ENCODE measurements around the gene IFNK. TPM values are rescaled to one million over a fixed set of nuclear protein-coding genes. Genes with fewer than 3 reads are reported as not detected.

The IFNK gene
- total RNA-seq, 1 donor from 2014 or later = not detected

- DNase-seq (no peak), ATAC-seq (ENCODE audit: low read depth) (no peak)
- Mint-ChIP-seq H3K4me1 (no peaks in the 10 kb centered on the region), H3K4me3 (no peak overlapping the region), H3K9me3 (no peaks in the 10 kb centered on the region), H3K27me3 (no peaks in the 10 kb centered on the region), H3K27ac (no peak overlapping the region), H3K36me3 (ENCODE audit: low read depth) (peaks cover 59% of the 10 kb centered on the region)
- intact Hi-C loops (cut with micrococcal nuclease) = loop anchor here (5.0 to 10.0 kb wide), 2 partner anchors 338 to 404 kb away; no protein-coding TSS in a partner anchor
- CTCF ChIA-PET = interaction anchor here (0.7 to 6.1 kb wide), 6 partner anchors 10 to 302 kb away, joined by 3 to 94 read pairs (median 6); partner anchors contain the start of gene MOB3B
- POLR2A ChIA-PET = interaction anchor here (0.6 kb wide), 1 partner anchor 14 kb away, joined by 4 read pairs; no protein-coding TSS in a partner anchor
- TF ChIP-seq CTCF (IDR thresholded peaks at IDR 0.05) = no peak
These were observed 25.2 kb downstream of the IFNK start for GRCh38 chr9:27549196-27549755.

GRCh38 chr9:27554712-27555111, 30.6 kb downstream of the IFNK start:
- H3K4me3 Mint-ChIP-seq = no peak overlapping the region
- CTCF ChIA-PET = interaction anchor here (1.8 to 3.9 kb wide), 2 partner anchors 25 to 222 kb away, joined by 4 to 13 read pairs; partner anchors contain the start of gene MOB3B
- H3K4me1 Mint-ChIP-seq = no peaks in the 10 kb centered on the region
- H3K27ac Mint-ChIP-seq = no peak overlapping the region
- no peak for TF ChIP-seq CTCF (IDR thresholded peaks at IDR 0.05)
- H3K27me3 Mint-ChIP-seq = no peaks in the 10 kb centered on the region
- no peak for ATAC-seq (ENCODE audit: low read depth)
- no peak for DNase-seq
- H3K9me3 Mint-ChIP-seq = no peaks in the 10 kb centered on the region
- intact Hi-C loops (cut with micrococcal nuclease) = no loop called here
- H3K36me3 Mint-ChIP-seq (ENCODE audit: low read depth) = peaks cover 66% of the 10 kb centered on the region
- POLR2A ChIA-PET = no interaction called here

GRCh38 chr9:27556470-27556869, 32.4 kb downstream of the IFNK start:
- CTCF ChIA-PET = no interaction called here
- Mint-ChIP-seq H3K9me3 (no peaks in the 10 kb centered on the region), H3K27ac (no peak overlapping the region), H3K4me3 (no peak overlapping the region), H3K27me3 (no peaks in the 10 kb centered on the region), H3K36me3 (ENCODE audit: low read depth) (peaks cover 64% of the 10 kb centered on the region), H3K4me1 (peaks cover 2% of the 10 kb centered on the region)
- no peak for ATAC-seq (ENCODE audit: low read depth)
- POLR2A ChIA-PET = no interaction called here
- no peak for DNase-seq
- no peak for TF ChIP-seq CTCF (IDR thresholded peaks at IDR 0.05)
- intact Hi-C loops (cut with micrococcal nuclease) = no loop called here

- Mint-ChIP-seq H3K27ac (no peak overlapping the region), H3K36me3 (ENCODE audit: low read depth) (peaks cover 55% of the 10 kb centered on the region), H3K27me3 (no peaks in the 10 kb centered on the region), H3K9me3 (no peaks in the 10 kb centered on the region), H3K4me3 (no peak overlapping the region), H3K4me1 (peaks cover 5% of the 10 kb centered on the region)
- intact Hi-C loops (cut with micrococcal nuclease) = no loop called here
- no peak for DNase-seq
- CTCF ChIA-PET = no interaction called here
- ATAC-seq (ENCODE audit: low read depth) = no peak
- POLR2A ChIA-PET = no interaction called here
- no peak for TF ChIP-seq CTCF (IDR thresholded peaks at IDR 0.05)
These were observed 34.2 kb downstream of the IFNK start for GRCh38 chr9:27558307-27558706.

- no peak for DNase-seq
- Mint-ChIP-seq H3K4me1 (peaks cover 23% of the 10 kb centered on the region), H3K27me3 (no peaks in the 10 kb centered on the region), H3K4me3 (no peak overlapping the region), H3K27ac (no peak overlapping the region), H3K36me3 (ENCODE audit: low read depth) (peaks cover 42% of the 10 kb centered on the region), H3K9me3 (no peaks in the 10 kb centered on the region)
- ChIA-PET POLR2A (interaction anchor here (1.6 kb wide), 1 partner anchor 12 kb away, joined by 4 read pairs; the partner anchor contains the start of gene C9orf72), CTCF (interaction anchor here (1.4 to 1.8 kb wide), 3 partner anchors 13 to 228 kb away, joined by 3 to 5 read pairs (median 4); no protein-coding TSS in a partner anchor)
- intact Hi-C loops (cut with micrococcal nuclease) = no loop called here
- ATAC-seq (ENCODE audit: low read depth) = no peak
- no peak for TF ChIP-seq CTCF (IDR thresholded peaks at IDR 0.05)
These were observed 36.4 kb downstream of the IFNK start for GRCh38 chr9:27560457-27560856.

Measured in activated B cell treated with CpG ODN at 0.5 μM for 24 hours (primary cell).